ENCODE data around the gene TRIM29.

TRIM29 gene, protein sequence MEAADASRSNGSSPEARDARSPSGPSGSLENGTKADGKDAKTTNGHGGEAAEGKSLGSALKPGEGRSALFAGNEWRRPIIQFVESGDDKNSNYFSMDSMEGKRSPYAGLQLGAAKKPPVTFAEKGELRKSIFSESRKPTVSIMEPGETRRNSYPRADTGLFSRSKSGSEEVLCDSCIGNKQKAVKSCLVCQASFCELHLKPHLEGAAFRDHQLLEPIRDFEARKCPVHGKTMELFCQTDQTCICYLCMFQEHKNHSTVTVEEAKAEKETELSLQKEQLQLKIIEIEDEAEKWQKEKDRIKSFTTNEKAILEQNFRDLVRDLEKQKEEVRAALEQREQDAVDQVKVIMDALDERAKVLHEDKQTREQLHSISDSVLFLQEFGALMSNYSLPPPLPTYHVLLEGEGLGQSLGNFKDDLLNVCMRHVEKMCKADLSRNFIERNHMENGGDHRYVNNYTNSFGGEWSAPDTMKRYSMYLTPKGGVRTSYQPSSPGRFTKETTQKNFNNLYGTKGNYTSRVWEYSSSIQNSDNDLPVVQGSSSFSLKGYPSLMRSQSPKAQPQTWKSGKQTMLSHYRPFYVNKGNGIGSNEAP

GRCh38 chr11:120137611-120138521 is at the start of gene TRIM29:
Gene TRIM29, minus strand, starts transcription at chr11:120138113. Its CDS starts 82 bp downstream, at chr11:120138031.
- Histone ChIP-seq H3K27me3 (peaks cover 0 to 15% of the 10 kb centered on the region in 2 donors), H3K27ac (no peak within 1 kb of the TSS), H3K4me3 (no peak within 1 kb of the TSS), H3K9me3 (no peaks in the 10 kb centered on the region), H3K36me3 (no peaks in the 10 kb centered on the region), H3K4me1 (no peaks in the 10 kb centered on the region)
- TF ChIP-seq CTCF (IDR thresholded peaks at IDR 0.05), result no peak
- DNase-seq, result peak; percentile 7 to 62
- intact Hi-C loops (cut with DNase I; ENCODE audit: low total_unique reads), result no loop called here

- Histone ChIP-seq H3K27me3 (peaks cover 0 to 28% of the 10 kb centered on the region in 2 donors), H3K9me3 (no peaks in the 10 kb centered on the region), H3K36me3 (no peaks in the 10 kb centered on the region), H3K4me3 (no peak overlapping the region), H3K27ac (no peak overlapping the region), H3K4me1 (no peaks in the 10 kb centered on the region)
- TF ChIP-seq CTCF (IDR thresholded peaks at IDR 0.05), result no peak
- intact Hi-C loops (cut with DNase I; ENCODE audit: low total_unique reads), result no loop called here
- DNase-seq, result peak in 1 of 2 donors; percentile 53
These were observed 49.1 kb upstream of the TRIM29 start for GRCh38 chr11:120186774-120187591.

GRCh38 chr11:120186456-120186773 is 48.5 kb upstream of the TRIM29 start:
- Histone ChIP-seq H3K27me3 (peaks cover 0 to 24% of the 10 kb centered on the region in 2 donors), H3K36me3 (no peaks in the 10 kb centered on the region), H3K4me3 (no peak overlapping the region), H3K9me3 (no peaks in the 10 kb centered on the region), H3K4me1 (no peaks in the 10 kb centered on the region), H3K27ac (no peak overlapping the region)
- TF ChIP-seq CTCF (IDR thresholded peaks at IDR 0.05), result no peak
- peak in 1 of 2 donors; percentile 29 for DNase-seq
- intact Hi-C loops (cut with DNase I; ENCODE audit: low total_unique reads), result no loop called here

- peak in 1 of 2 donors; percentile 62 for DNase-seq
- Histone ChIP-seq H3K9me3 (no peaks in the 10 kb centered on the region), H3K27ac (no peak overlapping the region), H3K4me1 (no peaks in the 10 kb centered on the region), H3K36me3 (no peaks in the 10 kb centered on the region), H3K27me3 (peaks cover 0 to 23% of the 10 kb centered on the region in 2 donors), H3K4me3 (no peak overlapping the region)
- TF ChIP-seq CTCF (IDR thresholded peaks at IDR 0.05), result no peak
- intact Hi-C loops (cut with DNase I; ENCODE audit: low total_unique reads), result no loop called here
These were observed 48.0 kb upstream of the TRIM29 start for GRCh38 chr11:120185706-120186455.

All from tibial artery (tissue), 4 donors.